HuH-7 (cell line): ENCODE results near the gene FSTL4.

Experiments used
- DNase-seq: peaks from one replicate; pipeline ENCODE4 v3.0.0; 2011; ENCODE audit warnings: low spot score

The FSTL4 gene

DNA sequence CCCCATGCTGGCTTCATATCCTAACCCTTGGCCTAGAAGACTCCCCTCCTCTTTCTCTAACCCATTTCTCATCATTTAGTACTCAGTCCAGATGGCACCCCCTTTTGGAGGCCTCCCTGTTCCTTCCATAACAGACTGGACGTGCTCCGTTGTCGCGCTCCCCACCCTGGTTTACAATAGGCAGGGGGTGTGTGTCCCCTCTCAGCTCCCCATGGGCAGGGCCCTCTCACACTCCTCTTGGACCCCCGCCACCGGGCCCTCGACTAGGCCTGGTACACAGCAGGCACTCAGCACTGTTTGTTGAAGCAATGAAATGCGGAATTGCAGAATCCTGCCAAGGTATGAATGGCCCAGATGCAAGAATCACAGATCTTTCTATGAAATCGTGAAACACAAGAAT, 227.4 kb downstream of the FSTL4 start:
- DNase-seq = no peak

DNA sequence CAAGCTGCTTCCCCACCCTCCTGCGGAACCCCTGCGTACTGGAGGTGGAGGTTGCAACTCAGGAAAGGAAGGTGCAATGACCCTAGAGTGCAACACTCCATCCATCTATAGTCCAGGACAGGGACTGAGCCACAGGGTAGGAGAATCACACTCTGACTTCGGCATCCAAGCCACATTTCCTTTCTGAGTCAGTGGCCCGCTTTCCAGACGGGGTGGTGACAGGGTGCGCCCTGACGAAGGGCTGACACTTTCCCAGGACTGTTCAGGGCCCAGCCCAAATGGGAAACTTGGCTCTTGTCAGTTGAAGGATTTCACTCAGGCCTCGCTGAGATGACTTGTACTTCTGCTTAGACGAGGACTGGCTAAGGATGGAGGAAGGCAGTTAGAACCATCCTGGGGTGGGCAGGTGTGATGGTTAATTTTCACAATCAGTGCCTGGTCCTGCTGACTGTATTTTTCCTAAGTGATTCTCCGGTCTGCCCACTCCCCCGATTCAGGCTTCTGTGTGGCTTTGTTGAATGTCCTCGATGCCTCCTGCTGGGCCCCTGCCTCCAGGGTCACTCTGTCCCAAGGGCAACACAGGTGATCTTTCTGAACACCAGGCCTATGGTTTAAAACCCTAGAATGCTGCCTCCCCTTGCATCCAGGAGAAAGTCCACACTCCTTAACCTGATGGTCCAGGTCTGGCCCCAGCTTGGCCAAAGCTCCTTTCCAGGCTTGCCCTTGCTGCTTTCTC, 228.1 kb downstream of the FSTL4 start:
- no peak for DNase-seq

DNA sequence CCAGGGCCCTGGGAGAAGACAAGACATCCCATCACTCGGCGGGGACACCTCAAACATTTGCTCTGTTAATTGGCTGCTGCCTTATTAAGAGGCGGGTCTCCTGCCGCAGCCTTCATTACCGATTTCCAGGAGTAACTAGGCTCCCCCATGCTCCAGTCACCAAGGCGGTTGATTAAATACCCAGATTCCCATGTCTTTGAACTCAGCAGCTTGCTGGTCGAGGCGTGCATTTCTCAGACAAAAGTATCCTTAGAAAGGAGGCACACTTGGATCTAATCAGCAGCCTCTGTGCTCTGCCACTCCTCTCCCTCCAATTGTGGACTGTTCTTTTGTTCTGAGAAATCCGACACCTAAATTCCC, 228.8 kb downstream of the FSTL4 start:
- no peak for DNase-seq

DNA sequence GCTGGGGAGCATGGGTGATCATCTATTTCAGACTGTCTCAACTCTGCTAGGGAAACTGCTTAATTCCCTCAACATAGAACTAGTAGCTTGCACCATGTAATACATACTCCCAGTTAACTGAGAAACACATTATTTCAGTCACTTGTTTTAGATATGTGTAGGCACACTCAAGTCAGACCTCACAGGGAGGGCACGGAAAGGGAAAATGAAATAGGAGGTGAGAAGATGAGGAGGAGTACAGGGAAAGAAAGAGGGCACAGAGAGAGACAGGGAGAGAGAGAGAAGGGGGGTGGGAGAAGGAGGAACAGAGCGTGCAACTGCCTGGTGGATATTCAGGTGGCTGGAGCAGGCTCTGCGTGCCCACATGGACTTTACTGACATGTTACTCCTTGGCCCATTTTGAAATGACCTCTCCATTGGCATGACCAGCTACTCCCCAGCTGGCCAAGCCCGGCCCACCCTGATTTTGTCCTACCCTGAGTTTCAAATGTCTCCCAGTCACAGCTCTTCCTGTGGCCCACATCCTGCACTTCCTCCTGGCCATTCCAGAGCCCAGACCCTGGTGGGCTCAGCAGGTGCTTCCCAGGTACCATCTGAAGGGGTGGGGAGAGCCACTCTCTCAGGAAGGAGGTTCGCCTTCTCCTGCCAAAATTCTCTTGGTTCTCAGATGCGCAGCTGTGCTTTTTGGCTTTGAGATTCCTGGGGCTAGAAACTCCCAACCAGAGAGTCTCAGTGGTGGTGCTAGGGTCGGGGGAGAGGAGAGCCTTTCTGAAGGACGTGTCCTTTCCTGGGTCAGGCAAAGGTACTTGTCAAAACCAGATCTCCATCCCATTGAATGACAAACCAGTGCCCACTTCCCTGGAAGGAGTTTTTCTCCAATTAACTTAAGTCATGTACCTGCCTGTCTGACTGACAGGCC, 229.4 kb downstream of the FSTL4 start:
- DNase-seq = no peak

DNA sequence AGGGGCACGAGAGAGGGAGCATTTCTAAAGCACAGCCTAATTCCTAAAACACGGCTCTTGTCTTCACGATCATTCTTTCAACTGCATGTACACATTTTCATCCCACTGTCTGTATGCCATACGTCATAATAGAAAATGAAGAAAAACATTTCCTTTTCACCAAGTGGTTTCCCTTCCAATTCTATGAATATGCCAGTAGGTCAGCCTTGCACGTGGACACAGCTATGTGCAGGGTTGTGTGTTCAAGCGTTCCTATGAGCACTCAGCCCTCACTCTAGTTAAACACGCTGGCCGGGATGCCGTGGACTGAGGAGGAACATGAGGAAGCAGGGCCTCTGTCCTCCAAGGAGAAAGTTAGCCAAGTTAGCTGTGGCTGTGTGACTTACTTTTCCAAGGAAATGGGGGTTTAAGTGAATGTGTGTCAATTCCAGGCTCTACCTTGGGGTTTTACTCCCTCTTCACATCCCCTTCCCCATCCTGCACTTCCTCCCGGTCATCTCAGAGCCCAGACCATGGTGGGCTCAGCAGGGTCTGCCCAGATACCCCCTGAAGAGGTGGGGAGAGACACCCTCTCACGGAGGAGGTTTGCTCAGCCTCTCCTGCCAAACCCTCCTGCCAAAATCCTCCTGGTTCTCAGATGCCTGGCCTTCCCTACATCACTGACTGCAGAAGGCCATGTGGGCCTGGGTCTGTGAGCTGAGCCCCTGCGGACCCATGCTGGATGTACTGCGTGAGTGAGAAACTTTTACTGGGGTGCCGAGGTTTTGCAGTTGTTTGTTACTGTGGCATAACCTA, 230.6 kb downstream of the FSTL4 start:
- no peak for DNase-seq

DNA sequence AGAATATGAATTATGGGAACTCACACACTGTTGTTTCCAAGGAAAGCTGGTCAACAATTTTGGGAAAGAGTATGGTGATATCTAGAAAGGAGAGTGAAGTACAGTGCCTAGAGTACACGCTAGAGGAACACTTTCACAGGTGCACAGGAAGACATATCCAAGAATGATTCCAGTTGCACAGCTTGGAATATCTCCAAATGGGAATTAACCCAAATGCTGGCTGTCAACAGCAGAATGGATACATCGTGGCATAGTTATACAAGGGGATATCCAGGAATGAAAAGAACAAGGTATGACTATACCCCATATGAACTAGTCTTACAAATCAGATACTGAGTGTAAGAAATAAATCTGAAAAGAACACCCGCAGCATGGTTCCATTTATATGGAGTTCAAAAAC, 231.3 kb downstream of the FSTL4 start:
- no peak for DNase-seq

DNA sequence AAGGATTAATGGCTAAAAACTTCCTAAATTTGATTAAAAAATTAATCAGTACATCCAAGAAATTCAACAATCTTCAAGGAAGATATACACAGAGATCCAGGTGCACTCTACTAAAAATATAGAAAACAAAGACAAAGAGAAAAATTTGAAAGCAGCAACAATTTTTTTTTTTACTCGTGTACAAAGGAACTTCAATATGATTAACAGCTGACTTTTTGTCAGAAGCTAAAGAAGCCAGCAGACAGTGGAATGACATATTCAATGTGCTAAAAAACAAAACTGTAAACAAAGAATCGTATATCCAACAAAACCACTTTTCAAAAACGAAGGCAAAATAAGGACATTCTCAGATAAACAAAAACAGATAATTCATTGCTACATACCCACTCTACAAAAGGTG, 234.6 kb downstream of the FSTL4 start:
- no peak for DNase-seq

DNA sequence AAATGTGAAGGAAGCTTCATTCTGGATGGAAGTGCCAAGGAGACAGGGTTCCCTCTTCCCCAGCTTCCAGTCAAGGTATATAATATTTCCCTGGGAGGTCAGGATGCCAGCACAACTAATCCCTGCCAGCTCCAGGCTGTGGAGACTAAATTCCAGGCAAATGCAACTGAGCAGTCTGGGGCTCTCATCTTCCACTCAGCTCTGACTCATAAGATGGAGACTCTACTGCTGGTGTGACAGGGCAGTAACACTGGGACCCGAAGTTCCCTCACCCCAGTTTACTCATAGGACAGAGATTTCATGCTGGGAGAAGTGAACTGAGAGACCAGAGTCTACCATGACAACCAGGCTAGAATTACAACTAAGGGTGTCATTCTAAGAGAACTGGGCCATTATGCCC, 235.4 kb downstream of the FSTL4 start:
- no peak for DNase-seq

DNA sequence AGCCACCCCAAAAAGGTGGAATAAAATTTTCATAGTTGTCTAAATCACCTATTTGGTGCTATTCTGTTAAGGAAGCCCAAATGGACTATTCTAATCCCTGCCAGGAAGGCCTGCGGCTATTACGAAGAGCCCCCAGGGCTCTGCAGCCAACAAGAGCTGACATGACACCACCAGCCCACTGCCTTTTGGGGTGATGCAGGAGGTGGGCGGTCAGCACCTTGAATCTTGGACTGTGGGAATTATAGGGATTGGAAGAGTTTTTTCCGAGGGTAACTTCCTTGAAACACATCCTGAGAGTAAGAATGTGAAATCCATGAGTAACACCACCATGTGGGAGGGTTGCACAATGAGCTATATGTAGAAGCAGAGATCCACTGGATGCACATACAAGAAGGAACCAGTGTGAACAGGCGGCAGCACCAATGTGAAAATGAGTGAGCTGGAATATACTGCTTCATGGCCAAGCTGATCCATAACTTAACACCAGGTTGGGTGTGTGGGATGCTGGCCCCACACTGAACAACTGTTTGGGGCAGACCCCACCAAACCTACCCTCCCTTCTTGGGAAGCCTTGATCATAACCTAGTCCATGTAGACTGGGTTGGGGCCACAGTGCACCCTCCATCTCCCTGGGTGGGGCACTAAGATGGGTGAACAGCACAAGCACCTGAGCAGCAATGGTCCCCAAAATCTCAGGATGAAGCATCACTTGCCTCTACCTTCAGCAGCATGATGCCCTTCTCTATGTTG, 239.0 kb downstream of the FSTL4 start:
- no peak for DNase-seq

DNA sequence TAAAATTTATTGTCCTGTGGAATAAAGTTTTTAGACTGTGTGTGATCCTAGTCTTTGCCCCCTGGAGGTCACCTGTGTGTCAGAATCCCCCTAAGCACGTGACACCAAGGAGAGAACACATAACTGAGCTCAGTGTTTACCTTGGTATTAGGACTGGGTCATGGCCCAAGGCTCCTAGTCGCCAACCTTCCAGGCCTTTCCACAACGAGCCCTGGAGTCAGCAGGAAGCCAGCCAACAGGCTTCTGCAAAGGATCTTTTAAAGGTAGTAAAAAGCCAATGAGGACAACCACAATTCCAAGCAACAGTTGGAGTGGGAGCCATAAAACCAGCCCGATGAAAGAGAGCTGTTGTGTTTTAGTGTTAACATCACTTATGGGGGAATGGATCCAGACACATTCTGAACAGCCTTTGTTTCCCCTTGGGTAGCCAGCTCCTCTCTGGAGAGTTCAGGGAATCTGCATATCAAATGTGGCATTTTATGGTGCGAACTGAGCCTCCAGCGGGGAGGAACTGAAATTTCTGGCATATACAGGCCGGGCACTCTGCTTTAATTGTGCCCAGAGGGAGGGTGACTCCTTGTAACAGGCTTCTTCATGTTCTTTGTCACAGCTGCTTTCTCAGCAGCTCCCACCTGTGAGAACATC, 239.9 kb downstream of the FSTL4 start:
- no peak for DNase-seq

DNA sequence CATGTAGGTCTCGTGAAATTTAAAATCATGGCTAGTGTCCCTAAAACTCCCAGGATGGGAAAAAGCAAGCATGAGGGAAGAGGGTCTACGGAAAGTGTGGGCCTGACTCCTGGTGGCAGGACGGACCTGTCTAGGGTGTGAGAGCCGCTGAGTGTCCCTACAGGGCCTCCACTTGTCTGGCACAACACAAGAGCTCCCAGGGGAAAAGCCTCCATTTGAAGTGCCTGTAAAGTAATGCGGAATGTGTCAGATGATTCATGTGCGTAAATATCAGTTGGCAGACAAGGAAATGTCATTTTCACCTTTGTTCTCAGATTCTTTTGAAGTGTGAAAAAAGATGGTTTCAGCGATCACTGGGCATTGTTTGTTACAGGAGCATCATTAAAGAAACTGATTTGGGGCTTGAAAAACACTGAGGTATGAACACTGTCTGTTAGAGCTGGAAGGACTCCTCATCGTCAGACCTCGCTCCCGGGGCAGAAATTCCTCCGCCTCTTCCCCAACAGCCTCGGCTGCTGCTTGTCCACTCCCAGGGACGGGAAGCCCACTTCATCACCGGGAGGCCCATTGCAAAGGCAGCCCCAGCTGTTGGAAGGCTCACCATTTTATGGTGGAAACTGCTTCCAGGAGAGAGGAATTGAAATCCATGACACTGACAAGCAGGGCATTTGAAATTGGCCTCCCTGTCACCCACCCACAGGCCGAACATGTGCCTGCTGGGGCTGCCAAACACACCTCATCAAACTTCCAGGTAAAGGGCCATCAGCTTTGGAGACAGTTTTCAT, 240.8 kb downstream of the FSTL4 start:
- no peak for DNase-seq

DNA sequence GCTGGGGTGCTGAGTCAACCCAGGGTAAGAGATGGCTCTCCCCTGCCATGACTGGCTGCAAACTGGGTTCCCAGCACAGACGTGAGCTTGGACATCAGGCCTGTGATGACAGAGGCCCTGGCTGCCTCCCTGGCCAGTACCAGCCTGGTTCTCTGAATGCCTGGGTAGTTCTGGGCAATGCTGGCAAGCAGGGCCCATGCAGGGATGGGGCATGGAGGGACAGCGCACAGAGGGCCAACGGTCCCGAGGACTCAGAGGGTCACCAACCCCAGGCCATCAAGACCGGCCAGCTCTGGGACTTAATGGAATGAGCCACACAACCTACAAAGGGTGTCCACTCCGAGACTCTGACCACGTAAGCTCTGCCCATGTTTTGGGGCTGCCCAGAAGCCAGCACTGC, 241.4 kb downstream of the FSTL4 start:
- no peak for DNase-seq

DNA sequence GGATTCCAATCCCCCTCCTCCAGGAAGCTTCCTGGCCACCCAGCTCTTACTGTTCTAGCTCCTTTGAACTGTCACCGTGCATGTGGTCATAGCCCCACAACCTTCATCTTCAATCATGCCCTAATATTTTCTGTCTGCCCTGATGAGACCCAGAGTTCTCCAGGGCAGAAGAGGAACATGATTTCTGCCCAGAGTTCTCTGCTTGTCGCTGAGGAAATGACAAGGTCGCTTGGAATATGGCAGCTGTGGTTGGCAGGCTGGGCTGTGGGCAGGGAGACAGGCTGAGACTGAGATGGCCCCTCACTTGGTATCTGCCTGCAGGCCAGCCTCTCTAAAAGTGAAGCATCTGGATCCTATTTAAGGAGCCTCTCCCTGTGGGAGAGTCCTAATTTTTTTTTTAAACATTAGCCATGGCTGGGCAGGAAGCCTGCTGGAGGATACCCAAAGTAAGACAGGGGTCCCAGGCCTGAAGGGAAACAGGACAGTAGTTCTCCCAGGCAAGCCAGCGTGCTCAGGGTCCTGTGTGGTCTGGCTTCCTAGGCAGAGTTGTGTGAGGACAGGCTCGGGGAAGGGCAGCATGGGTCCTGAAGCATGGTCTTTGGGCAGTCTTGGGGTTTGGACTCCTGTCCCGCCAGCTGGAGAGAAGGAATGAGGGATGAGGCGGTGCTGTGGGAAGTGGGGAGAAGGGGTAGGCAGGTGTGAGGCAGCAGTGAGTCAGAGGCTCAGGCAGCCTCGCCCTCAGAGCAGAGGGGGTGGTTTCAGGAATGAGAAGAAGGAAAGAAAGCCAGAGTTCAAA, 242.1 kb downstream of the FSTL4 start:
- DNase-seq = no peak

DNA sequence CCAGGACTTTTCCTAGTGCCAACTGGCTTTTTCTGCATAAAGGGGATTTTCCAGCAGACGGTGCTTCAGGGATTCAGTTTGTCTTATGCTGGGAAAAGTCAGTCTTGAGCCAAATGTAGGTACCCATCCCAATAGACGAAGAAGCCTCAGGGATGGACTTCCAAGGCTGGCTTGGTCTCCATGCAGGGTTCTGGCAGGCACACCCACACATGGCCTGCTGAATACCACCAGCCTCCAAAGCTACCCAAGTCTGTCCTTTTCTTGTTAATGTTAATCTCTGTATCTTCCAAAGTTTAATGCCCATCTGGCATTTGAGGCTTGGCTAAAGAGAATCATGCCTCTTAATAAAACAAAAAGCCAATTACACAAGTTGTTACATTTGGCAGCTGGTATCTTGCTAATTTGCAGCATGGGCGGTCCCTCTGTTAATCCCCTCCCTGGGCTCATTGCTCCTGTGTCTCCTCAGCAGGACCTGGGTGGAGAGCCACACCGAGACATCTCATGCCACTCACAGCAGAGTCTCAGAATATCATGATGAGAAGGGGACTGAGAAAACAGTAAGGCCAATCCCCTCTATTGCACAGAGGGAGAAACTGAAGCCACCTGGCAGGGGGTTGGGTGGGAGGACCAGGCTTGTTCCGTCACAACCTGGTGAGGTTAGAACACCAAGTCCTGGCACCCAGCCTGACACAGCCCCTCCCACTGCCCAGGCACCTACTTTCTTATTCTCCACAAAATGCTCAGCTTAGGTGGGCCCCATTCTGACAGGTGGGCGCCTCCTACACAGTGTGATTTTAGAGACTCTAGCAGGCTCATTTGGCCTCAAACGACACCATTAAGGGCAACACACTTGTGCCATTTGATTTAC, 243.2 kb downstream of the FSTL4 start:
- DNase-seq = no peak

DNA sequence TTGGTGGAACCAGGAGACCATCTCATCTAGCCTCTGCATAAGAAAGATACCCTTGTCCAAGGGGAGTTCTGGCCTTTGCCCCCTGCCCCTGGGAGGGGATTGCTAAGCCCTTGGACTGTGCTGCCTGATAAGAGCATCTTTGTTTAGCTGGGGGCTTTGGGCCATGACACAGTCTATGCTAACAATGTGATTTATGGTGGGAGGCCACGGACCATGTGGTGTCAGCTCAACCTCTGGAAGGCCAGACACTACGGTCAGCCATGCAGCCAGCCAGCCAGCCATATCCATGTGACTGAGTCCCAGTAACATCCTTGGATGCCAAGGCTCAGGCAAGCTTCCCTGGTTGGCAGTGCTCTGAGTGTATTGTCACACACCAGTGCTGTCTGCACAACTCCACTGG, 244.4 kb downstream of the FSTL4 start:
- no peak for DNase-seq

DNA sequence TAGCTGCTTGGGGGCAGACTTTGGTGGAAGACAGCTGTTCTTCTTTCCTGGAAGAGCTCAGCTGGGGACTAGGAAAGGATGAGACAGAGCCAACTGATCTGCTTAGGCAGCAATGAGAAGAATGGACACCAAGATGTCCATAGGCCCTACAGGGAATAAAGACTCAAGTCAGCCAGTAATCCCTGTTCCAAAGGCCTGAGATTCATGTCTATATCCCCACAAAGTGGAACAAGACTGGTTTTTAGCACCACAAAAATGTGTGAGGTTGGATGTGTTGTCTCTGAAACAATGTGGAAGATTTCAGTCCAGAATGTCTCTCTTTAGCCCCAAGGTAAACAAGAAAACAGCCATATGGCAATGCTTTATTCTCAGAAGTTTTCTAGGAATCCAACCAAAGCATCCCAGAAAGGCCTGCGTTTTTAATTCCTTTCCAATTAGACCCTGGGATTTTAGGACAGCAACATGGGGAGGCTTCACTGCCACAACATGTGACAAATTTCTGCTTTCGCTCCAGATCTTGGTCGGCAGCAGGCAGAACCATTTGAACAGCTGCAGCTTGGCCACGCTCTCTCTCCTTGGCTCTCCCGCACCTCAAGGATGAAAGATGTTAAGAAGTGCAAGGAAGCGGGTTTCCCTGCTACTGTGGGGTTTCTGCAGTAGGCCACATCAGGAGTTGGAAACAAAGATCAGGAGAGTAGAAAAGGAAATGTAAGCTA, 245.1 kb downstream of the FSTL4 start:
- no peak for DNase-seq

DNA sequence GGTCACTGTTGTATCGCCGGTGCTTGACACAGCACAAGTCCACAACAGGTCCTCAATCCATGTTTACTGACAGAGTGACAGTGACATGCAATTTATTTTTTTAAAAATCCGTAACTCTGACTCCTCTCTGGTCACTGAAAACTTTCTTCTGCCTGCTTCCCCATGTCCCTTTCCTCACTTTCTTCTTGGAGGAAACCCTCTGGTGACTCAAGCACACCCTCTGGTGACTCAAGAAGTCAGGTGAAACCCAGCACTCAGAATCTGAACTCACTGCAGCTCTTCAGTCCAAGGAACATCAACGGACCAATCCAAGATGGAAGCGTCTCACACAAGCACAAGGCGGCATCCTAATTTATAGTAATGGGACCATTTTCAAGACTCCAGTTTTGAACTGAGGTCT, 245.9 kb downstream of the FSTL4 start:
- no peak for DNase-seq

DNA sequence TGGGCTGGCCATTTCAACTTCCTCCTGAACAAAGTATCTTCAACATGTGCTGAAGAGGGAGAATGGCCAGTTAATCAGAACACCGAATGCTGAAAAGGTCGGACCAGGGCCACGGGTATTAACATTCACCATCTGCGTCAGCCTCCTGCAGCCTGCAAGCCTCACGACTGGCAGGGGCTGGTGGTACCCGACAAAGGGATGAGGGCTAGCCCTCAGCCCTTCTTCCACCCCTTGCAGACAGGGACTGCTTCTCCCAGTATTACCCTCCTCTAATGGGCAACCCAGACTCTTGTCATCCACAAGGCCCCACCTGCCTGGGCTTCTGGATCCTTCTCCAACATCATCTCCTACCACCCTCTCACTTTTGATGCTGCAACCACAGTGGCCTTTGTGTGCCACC, 246.6 kb downstream of the FSTL4 start:
- DNase-seq = no peak
